Measurements from ENCODE around the gene LYPD6B. TPM values are rescaled to one million over a fixed set of nuclear protein-coding genes. Genes with fewer than 3 reads are reported as not detected.

Gene LYPD6B
- total and polyA plus RNA-seq, 10 donors = 0.46 to 3.5 (median 1.9) TPM

GRCh38 chr2:149155988-149156387, 117.5 kb downstream of the LYPD6B start:
- peaks cover 0 to 27% (median 6%) of the 10 kb centered on the region in 6 donors for H3K4me1 ChIP-seq
- H3K36me3 ChIP-seq = no peaks in the 10 kb centered on the region
- H3K27ac ChIP-seq = no peak overlapping the region
- H3K9me3 ChIP-seq = no peaks in the 10 kb centered on the region
- intact Hi-C loops (cut with DNase I; ENCODE audit: low total_unique reads) = no loop called here
- H3K27me3 ChIP-seq (replicated peaks in 1 of 7) = peaks cover 0 to 3% (median 0%) of the 10 kb centered on the region in 7 donors
- no peak for DNase-seq
- TF ChIP-seq, protein P1, sequence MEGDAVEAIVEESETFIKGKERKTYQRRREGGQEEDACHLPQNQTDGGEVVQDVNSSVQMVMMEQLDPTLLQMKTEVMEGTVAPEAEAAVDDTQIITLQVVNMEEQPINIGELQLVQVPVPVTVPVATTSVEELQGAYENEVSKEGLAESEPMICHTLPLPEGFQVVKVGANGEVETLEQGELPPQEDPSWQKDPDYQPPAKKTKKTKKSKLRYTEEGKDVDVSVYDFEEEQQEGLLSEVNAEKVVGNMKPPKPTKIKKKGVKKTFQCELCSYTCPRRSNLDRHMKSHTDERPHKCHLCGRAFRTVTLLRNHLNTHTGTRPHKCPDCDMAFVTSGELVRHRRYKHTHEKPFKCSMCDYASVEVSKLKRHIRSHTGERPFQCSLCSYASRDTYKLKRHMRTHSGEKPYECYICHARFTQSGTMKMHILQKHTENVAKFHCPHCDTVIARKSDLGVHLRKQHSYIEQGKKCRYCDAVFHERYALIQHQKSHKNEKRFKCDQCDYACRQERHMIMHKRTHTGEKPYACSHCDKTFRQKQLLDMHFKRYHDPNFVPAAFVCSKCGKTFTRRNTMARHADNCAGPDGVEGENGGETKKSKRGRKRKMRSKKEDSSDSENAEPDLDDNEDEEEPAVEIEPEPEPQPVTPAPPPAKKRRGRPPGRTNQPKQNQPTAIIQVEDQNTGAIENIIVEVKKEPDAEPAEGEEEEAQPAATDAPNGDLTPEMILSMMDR (IDR thresholded peaks at IDR 0.05 in 8 of 11, conservative IDR thresholded peaks at IDR 0.05 in 3 of 11) = no peak
- TF ChIP-seq POLR2A (IDR thresholded peaks at IDR 0.05) (no peak), POLR2AphosphoS5 (IDR thresholded peaks at IDR 0.05) (no peak)
- no peak overlapping the region for H3K4me3 ChIP-seq
- WGBS, 5 donors = 75 to 90% (median 77%) methylated on average over 2 of the region's 2 CpGs

DNA sequence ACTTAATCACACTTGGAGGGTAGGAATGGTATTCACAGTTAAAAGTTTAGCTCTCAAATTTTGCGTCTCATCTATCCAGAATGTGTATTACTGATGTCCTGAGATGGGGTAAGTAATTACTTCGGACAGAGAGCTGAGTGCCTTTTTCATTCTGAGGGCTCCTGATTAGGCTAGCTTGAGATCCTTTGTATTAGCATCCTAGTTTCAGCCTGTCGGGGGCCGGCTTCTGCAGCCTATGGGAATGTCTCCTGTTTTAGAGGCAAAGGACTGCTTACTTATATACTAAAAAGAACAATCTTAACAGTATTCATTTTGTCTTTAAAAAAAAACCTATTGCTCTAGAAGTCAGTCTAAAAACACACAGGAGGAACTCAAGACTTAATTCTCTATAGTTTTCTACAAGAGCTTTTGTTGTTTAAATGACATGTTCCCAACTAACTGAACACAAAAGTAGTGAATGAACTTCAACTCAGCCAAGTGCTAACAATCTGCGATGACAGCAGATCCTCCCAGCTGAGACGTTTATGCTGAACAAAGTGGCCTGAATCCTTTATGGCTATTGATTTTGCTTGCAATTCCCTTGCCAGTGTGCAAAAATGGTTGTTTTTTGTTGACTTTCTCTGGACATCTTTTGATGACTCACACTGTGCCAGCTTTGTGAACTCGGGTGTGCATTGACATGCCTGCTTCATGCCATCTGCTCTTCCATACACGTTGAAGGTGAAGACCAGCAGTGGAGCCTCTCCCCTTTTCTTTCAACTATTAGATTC, 118.7 kb downstream of the LYPD6B start:
- no peak overlapping the region for H3K27ac ChIP-seq
- no peaks in the 10 kb centered on the region for H3K36me3 ChIP-seq
- H3K9me3 ChIP-seq = no peaks in the 10 kb centered on the region
- peaks cover 0 to 3% (median 0%) of the 10 kb centered on the region in 7 donors for H3K27me3 ChIP-seq (replicated peaks in 1 of 7)
- no peak for DNase-seq
- WGBS, 5 donors = 77 to 83% (median 81%) methylated on average over 8 of the region's 8 CpGs
- H3K4me1 ChIP-seq = peaks cover 0 to 32% (median 11%) of the 10 kb centered on the region in 6 donors
- intact Hi-C loops (cut with DNase I; ENCODE audit: low total_unique reads) = no loop called here
- H3K4me3 ChIP-seq = no peak overlapping the region
- TF ChIP-seq POLR2AphosphoS5 (IDR thresholded peaks at IDR 0.05) (no peak), POLR2A (IDR thresholded peaks at IDR 0.05) (no peak)
- TF ChIP-seq, protein P1 (IDR thresholded peaks at IDR 0.05 in 8 of 11, conservative IDR thresholded peaks at IDR 0.05 in 3 of 11) = no peak

GRCh38 chr2:149158957-149159356, 120.5 kb downstream of the LYPD6B start:
- 87 to 100% (median 95%) methylated on average over 1 of the region's 1 CpG for WGBS, 5 donors

GRCh38 chr2:149160195-149160594, 121.7 kb downstream of the LYPD6B start:
- Histone ChIP-seq H3K27ac (no peak overlapping the region), H3K27me3 (replicated peaks in 1 of 7) (peaks cover 0 to 7% (median 0%) of the 10 kb centered on the region in 7 donors), H3K9me3 (peaks cover 0 to 4% (median 0%) of the 10 kb centered on the region in 8 donors), H3K4me3 (no peak overlapping the region), H3K4me1 (peaks cover 0 to 18% (median 10%) of the 10 kb centered on the region in 6 donors), H3K36me3 (no peaks in the 10 kb centered on the region)
- TF ChIP-seq, protein P1 (IDR thresholded peaks at IDR 0.05 in 8 of 11, conservative IDR thresholded peaks at IDR 0.05 in 3 of 11) = no peak
- TF ChIP-seq POLR2AphosphoS5 (IDR thresholded peaks at IDR 0.05) (no peak), POLR2A (IDR thresholded peaks at IDR 0.05) (no peak)
- no peak for DNase-seq
- WGBS, 5 donors = 87 to 95% (median 91%) methylated on average over 2 of the region's 2 CpGs
- intact Hi-C loops (cut with DNase I; ENCODE audit: low total_unique reads) = no loop called here

More at GRCh38 chr2:149158957-149159356, 120.5 kb downstream of the LYPD6B start:
- TF ChIP-seq POLR2A (IDR thresholded peaks at IDR 0.05) (no peak), POLR2AphosphoS5 (IDR thresholded peaks at IDR 0.05) (no peak)
- TF ChIP-seq, protein P1 (IDR thresholded peaks at IDR 0.05 in 8 of 11, conservative IDR thresholded peaks at IDR 0.05 in 3 of 11) = no peak
- no peak overlapping the region for H3K4me3 ChIP-seq
- H3K27ac ChIP-seq = no peak overlapping the region
- H3K27me3 ChIP-seq (replicated peaks in 1 of 7) = no peaks in the 10 kb centered on the region
- no peaks in the 10 kb centered on the region for H3K9me3 ChIP-seq
- no peaks in the 10 kb centered on the region for H3K36me3 ChIP-seq
- DNase-seq = no peak
- peaks cover 0 to 18% (median 10%) of the 10 kb centered on the region in 6 donors for H3K4me1 ChIP-seq
- intact Hi-C loops (cut with DNase I; ENCODE audit: low total_unique reads) = no loop called here

Data from spleen (tissue), 11 donors.